Smooth muscle cell of the brain vasculature (primary cell): ENCODE data around the gene MYBBP1A.

Experiments used
- DNase-seq: peaks from one replicate; pipeline ENCODE4 v3.0.0-alpha.2; 2012; ENCODE audit warnings: low read depth, low spot score

The MYBBP1A gene

DNA sequence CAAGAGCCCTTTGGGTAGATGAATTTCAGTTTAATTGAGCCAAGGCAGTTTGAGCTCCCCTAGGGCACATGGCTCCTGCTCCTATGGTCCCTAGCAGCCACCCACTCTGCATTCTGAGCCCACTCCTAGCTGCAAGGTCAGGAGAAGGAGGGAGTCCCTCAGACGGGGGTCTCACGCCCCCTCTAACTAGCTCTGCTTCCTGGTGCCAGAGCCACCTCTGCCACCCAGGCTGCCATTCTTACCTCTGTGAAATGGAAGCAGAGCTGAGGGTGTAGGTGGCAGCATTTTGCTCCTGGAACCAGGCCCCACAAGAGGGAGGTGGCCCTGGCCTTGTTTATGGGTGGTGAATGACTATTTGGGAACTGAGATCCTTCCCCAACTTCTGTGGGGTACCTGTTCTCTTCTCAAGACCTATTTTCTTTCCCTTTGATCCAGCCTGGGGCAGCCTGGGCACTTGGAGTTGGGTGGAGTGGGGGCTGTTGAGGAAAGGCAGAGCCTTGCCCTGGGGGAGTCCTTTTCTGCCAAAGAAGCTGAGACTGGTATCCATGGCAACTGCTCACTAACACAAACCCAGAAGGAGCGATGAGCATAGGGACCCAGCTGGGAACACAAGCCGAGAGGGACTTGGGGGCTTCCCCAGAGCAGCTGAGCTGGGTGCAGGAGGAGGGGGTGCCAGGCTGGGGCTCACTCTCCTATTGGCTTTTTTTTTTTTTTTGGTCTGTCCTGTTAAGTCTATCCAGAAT lies 51.7 kb downstream of the MYBBP1A start:
- no peak for DNase-seq

DNA sequence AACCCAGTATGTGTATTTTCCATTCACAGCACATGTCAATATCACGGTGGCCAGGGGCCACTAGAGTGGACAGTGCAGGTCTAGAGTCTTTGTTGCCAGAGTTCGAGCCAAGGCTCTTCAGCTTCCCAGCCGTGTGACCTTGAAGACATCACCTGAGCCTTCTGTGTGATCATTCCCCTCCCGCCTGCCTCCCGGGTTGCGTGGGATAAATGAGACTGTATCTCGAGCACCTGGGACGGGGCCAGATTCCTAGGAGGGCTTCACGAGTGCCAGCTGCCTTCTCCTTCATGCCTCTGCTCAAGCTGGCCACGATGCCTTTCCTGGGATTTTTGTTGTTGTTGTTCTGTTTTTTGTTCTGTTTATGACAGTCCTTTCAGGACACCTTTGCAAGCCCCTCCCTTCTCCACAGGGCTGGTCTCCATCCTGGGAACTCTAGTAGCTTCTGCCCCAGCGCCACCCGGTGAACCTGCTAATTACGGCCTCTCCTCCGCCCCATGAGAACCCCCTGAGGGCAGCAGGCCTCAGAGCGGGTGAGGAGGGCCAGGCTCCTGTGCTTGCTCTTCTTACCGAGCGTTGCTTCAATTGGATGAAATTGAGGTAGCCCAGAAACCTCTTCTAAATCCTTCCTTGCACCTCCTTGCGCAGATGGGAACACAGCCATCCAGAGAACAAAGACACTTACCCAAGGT lies 52.6 kb downstream of the MYBBP1A start:
- DNase-seq = no peak

DNA sequence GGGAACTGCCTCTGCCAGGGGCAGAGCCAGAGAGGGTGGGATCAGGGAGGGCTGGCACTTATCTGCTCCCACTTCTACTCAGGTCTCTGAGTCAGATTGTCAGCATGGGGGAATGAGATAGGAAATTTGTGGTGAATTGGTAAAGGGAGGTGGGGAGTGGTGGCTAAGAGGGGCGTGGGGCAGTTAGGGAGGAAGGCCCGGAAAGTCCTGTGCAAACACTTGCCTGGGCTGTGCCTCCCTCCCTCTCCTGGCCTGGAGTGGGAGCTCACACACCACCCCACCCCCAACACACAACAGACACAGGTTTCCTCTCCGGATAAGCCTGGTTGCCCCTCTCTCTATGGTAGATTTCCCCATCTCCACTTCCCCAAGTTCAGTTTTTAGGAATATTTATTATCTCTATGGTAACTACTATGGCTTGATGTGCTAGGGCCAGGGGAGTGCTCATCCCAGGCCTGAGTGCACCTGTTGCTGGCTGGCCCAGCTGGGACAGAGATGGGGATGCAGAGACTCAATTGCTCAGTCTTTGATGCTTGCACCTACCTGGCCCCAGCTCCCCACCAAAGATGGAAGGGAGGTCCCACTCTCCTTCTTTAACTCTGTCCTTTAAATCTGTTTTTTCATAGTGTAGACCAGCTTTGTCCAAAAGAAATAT lies 53.8 kb downstream of the MYBBP1A start:
- no peak for DNase-seq

DNA sequence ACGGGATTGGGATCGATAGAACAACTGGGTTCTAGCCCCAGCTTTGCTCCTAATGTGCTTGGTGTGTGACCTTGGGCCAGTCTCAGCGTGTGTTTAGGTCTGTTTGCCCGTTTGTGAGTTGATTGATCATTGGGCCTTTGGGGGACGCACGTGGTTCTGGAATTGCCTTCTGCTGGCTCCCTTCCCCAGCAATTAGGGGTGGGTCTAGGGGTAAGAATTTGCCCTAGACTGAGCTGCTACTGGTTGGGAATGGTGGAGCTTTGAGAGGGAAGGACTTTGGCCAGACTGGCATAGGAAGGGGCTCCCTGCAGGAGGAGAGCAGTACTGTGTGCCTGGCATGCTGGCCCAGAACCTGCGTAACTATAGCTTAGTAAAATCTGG lies 55.0 kb downstream of the MYBBP1A start:
- no peak for DNase-seq

DNA sequence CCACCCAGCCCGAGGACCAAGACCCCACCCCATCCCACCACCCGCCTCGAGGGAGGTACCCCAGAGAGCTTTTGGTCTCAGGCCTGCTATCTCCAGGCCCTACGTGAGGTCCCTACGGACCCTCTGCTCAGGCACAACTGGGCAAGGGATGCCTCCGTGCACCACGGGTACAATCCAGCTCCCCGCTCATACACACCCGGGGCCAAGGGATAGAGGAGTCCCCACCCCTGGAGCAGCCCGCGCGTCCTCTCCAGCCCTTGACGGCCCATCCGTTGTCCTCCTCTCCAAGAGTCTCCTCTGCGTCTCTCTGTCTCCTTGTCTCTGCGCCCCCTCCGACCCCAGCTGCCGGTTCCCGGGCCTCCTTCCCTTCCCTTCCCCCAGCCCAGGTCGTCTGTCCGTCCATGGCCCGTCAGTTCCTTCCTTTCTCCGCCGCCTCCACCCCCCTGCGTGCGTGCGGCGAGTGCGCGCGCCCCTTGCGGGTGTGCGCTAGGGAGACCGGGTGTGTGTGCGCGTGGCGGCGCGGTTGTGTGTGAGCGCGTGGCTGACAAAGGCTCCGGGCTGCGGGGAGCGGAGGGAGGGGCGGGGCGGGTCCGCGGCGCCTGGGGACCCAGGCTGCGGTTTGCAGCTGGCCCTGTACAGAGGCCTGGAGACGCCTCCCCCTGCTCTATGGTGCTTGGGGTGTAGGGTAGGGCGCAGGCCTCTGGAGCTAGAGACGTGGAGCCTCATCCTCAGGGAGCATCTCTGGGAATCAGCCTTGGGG lies 55.6 kb downstream of the MYBBP1A start:
- no peak for DNase-seq

DNA sequence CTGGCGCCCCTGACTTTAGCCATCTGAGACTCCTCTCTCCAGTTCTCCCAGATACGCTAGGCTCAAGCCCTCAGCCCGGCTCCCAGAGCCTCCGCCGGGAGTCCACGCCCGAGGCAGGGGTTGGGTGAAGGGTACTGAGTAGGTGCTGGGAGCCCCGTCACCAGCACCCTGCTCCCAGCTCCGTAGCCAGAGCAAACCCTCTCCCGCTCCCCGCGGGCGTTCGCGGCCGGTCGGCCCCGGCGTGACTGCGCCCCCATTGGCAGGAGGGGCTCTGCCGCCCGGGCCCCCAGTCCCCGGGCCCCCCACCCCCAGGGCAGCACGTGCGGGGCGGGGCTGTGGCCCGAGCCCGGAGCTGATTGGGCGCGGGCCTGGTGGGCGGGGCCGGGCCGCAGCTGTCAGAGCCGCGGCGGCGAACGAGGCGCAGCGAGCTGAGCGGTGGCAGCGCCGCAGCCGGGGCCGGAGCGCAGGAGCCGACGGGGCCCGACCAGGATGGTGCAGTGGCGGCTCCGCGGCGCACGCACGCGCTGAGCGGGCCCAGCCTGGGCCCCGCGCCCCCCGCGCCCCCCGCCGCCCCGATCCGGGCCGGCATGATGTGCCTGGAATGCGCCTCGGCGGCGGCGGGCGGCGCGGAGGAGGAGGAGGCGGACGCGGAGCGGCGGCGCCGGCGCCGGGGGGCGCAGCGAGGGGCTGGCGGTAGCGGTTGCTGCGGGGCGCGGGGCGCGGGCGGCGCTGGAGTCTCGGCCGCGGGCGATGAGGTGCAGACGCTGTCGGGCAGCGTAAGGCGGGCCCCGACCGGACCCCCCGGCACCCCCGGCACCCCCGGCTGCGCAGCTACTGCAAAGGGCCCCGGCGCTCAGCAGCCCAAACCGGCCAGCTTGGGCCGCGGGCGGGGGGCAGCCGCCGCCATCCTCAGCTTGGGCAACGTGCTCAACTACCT lies 56.5 kb downstream of the MYBBP1A start, which contains the start of gene SPNS2:
SPNS2 (plus strand) TSS at position 421 of the 937 bp plus-strand sequence; CDS start at position 588, 167 bp downstream.
- no peak for DNase-seq

DNA sequence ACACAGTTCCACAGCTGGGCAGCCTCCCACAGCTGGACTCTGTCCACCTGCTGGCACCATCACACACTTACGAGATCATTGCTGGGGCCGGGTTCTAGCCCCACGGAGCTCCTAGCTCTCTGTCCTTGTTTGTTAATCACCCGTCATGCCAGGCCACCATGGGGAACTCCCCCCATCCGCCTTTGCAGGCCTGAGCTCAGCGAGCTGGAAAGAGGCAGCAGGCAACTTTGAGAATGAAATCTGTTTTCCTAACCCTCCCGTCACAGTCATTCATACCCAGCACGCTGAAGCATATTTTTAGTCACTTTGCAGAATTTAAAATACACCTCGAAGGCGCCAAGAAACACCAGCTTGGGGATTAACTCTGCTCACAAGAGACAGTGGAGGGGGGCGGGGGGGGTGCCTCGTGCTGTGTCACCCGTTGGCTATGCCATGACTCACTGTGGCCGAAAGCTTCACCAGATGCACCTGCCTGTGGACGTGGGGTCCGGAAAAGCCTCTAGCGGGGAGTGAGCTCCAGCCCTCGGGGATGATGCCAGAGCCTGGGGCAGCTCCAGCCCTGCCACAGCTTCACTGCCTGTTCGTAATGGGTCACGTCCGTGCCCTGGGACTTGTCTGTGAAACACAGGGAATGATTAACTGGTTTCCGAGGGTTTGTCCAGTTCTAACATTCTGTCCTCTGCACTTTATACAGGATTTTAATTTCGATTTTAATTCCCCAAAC lies 57.9 kb downstream of the MYBBP1A start:
- no peak for DNase-seq

DNA sequence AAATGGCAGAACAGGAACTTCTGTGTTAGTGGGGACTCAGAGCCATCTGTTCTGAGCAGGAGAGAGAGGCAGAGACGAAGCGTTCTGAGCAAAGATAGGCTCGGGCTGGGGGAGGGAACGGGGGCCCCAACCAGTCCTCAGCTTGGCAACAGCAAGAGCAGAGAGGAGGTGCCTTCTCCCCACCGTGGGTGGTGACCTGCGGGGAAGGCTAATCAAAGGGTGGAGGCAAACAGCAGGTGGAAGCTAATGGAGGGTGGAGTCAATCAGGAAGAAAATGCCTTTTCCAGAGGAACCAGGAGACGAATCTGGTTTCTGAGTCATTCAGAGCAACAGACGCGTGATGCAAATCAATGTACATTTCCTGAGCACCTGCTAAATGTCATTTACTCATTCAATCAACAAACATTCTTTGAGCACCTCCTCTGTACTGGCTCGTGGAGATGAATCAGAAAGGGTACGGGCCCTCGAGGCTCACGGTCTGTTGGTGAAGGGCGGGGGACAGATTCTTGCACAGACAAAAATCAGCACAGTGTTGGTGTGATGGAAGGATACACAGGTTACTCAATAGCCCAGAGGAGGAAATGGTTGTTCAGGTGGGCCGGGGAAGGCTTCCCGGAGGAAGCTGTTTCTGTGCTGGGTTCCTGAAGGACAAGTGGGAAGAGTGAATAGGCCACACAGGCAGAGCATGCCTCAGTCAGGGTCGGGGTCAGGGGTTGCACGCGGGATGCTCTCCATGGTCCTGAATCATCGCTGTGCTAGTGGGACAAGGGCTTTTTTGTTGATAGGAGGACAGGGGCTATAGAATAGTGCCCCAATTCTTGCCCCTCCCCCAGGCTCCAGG lies 62.2 kb downstream of the MYBBP1A start:
- no peak for DNase-seq

DNA sequence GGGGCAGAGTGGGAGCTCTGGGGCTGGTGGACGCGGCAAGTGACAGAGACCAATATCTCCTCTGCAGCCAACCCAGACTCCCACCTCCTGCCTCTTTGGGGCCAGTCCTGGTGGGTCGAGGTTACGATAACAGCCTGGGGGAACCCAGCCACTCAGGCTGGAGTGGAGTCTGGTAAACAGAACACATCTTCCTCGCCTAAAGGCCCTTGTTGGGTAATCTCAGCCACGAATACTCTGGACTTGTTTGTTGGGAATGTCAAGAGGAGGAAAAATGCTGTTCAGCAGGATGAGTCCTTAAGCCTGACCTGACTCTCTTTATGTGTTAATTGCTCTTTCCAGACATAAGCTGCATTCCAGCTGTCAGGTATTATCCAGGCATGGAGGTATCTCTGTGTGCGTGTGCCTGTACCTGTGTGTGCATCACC lies 64.5 kb downstream of the MYBBP1A start:
- DNase-seq = no peak

DNA sequence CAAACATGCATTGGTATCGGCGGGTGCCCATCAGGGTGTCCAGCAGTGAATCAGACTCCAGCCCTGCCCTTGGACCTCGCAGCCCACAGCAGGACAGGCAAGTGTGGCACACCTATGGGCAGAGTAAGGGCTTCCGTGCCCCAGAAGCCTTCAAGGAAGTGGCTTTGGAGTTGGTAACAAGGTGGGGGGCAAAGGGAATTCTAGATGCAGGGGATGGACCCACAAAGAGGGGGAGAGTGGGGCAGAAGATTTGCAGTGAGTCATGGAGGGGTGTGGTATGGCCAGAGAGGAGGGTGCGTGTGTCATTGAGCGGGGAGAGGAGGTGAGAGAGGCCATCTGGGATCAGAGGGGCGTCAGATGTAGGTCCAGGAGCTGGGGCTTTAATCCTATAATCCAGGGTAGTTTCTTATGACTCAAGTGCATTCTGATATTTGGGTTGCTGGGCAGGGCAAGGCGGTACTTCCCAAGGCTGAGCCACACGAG lies 65.0 kb downstream of the MYBBP1A start:
- no peak for DNase-seq

DNA sequence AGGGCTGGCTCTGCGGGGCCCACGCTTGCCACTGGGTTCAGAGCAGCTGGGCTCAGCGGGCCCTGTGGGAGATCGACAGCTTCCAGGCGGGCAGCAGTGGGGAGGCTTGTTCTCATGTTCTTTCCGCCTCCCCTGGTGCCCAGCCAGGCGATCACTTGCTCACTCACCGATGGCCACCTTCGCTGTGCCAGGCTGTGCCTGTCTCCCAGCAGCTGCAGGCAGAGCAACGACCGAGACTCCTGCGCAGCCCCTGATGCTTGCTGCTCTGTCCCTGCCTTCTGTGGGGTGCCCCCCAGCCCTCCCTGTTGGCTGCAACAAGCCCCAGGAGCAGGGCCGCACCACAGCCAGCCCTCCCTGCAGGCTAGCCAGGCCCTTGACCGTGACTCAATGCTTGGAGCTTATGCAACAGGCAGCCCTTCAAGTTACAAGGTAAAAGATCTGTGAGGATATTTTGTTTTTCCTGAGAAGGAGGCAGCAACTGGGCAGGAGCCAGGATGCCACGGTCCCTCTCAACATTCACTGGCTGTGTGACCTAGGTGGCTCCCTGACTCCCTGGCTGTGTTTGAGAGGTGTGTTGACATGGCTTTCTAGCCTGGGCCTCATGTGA lies 66.1 kb downstream of the MYBBP1A start:
- no peak for DNase-seq
